Activated naive CD4-positive, alpha-beta T cell treated with anti-CD3 and anti-CD28 coated beads, Interleukin-2, amount 50 U/mL, for 16 hours (primary cell): ENCODE data around the gene CORO2A.
"Not testable (repeated sequence)": the region's sequence is repeated elsewhere in the genome, so short reads cannot be mapped to it uniquely, and the experiment has no call there.

Experiments
- DNase-seq: peaks from one replicate; pipeline ENCODE4 v3.0.0-alpha.2; 2020

Gene CORO2A

GRCh38 chr9:98101868-98102273 is 90.6 kb downstream of the CORO2A start:
- DNase-seq: peak; percentile 68

GRCh38 chr9:98101416-98101815 is 91.0 kb downstream of the CORO2A start:
- DNase-seq: no peak

DNA sequence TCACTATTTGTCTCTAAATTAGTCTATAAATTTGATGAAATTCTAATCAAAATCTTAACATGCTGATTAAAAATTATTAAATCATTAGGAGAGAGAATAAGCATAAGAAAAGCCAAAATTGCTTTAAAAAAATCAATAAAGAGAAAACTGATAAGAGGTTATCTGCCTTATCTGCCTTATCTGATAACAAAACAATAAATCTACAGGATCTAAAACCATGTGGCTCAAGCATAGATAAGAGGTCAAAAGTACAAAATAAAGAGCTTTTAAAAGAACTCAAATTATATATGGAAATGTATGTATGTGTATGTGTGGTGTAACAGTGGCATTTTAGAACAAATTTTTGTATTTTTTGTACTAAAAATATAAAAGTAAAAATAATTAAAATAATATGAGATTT is 92.0 kb downstream of the CORO2A start:
- no peak for DNase-seq

DNA sequence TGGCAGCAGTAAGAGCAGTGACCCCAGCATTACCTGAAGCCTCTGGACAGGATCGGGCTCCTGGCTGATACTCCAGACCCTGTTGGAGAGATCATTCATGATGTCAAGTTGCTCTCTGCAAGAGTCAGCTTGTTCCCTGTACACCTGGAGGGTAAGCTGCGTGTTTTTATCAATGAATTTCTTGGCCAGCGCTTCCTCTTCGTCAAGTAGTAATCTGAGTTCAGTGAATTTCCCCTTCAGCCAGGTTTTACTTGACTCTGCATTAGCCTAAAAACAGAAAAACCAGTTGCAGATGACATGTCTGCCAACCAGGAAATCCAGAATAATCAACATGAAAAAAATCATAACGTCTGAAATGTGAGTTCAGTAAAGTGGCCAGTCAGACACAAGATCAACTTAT is 92.5 kb downstream of the CORO2A start:
- DNase-seq: no peak

- DNase-seq: no peak
These were observed 93.1 kb downstream of the CORO2A start for GRCh38 chr9:98099346-98099745.

DNA sequence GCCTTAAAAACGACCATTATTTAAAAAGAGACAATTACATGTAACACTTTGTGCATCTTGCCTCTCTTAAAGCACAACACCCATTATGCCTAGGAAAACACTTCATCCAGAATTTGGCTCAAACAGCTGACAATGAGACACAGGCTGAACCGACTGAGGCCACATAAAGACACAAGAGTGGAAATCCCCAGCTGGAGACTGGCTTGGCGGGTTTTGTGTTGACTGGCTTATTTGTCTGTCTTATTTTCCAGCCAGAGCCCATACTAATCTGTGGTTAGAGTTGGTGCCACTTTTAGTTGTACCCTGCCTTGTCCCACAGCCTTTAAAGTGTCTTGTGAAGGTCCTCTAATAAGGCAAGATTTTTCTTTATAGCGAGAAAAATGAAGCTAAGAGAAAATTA is 94.6 kb downstream of the CORO2A start:
- no peak for DNase-seq

DNA sequence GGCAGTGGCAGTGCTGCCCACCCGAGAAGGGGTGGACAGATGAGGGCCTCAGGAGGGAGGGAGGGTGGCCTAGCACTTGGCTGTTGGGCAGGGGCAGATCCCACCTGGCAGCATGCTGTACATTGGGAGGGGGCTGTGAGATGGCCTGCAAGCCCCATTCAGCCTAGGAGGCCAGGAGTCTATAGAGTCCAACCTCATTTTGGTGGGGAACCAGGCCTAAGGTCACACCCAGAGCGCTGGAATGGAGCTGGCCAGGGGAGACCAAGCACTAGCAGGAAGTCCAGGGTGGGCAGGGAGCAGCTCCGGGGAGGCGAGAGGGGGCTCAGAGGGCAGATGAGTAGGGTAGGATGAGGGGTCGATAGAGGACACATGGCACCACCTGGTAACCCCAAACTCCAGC is 96.3 kb downstream of the CORO2A start:
- DNase-seq: no peak

GRCh38 chr9:98095401-98095800 is 97.0 kb downstream of the CORO2A start:
- DNase-seq: no peak

DNA sequence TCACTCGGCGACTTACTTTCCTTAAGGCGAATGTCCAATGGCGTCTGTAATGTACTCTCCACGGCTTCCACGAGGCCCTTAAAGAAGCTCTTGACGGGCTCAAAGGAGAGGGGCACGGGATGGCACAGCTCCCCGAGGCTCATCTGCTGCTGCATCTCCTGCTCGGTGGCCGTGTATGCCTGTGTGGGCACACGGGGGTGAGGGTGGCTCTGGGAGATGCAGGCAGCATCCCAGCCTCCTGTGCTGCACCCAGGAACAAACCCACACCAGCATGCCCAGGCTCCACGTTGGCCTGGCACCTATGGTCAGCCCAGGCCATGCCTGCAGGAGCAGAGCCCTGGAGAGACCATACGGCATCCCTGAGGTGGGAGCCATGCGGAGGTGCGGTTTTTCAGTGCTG is 97.6 kb downstream of the CORO2A start:
- DNase-seq: no peak

GRCh38 chr9:98094316-98094715 is 98.1 kb downstream of the CORO2A start:
- no peak for DNase-seq

- no peak for DNase-seq
These were observed 99.9 kb downstream of the CORO2A start for GRCh38 chr9:98092613-98092931.

DNA sequence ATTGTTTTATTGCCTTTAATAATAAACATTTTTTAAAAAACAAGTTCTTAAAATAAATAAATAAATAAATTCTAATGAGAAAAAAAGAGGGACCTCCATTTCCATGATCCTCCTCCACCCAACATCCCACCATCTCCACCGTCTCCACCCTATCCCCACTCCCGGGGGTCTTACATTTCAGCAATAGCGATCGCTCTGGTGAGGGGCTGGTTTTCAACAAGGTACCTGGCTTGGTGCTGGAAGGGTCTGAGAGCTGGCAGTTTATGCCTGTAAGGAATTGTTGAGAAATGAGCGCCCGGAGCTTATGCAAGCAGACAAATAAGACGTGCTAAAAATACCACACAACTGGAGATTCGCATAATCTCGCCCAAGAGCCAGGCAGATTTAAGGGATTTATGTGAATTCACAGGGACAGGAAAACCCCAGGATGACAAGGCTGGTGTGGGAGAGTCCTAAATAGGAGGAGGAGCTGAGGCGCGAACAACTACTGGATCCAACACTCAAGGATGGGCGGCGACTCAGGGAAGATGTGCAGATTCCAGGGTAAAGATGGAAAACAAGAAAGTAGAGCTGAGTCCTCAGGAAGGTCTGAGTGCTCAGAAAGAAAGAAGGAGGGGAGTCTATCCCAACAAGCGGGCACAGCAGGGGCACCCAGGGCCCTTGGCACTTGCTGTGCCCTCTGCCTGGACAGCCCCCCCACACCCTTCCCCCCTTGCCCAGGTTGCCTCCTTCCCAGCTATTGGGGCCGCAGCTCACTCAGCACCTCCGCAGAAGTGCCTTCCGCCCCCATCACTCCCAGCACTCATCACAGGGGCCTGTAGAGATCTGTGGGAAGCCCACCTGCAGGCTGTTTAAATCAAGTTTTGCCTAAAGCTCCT is 100.5 kb downstream of the CORO2A start:
- DNase-seq: no peak

- not testable (repeated sequence) for DNase-seq
These were observed 101.8 kb downstream of the CORO2A start for GRCh38 chr9:98090674-98091073.

DNA sequence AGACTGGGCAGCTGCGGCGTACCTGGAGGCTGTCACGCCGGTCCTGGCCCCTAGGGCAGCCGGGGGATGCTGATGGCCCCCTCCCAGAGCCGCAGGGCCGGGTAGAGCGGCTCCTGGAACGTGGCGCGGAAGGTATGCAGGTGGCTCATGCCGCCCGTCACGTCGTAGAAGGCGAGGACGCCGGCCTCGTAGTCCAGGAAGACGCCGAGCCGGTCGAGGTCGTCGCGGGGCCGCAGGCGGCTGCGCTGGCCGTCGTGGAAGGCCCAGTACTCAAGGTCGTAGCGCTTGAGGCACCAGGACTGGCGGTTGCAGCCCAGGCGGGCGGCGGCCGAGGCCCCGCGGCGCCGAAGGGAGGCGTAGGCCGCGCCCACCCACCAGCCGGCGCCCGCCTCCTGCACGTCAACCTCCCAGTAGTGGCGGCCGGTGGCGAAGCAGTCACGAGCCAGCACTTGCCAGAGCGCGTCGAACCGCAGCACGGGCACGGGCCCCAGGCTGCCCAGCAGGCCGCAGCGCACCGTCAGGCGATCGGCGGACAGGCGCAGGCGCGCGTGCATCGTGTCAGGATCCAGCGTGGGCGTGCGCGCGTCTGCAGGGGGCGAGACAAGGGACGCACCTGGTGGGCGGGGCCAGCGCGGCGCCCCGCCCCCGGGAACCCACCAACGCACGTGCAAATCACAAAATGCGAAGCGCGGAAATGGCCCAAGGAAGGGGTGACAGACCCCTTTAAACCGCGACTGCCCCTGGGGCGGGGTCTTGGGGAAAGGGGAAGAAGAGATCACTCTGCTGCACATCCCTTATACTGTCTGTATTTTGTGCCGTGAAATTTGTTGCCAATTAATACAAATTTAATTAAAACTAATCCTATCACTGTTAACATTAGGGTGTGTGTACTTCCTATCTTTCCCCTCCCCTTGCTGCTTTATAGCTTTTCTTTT is 104.8 kb downstream of the CORO2A start:
- DNase-seq: no peak

GRCh38 chr9:98086461-98086860 is 106.0 kb downstream of the CORO2A start:
- no peak for DNase-seq

- DNase-seq: no peak
These were observed 106.5 kb downstream of the CORO2A start for GRCh38 chr9:98085944-98086343.

- DNase-seq: no peak
These were observed 107.4 kb downstream of the CORO2A start for GRCh38 chr9:98085058-98085457.

GRCh38 chr9:98084396-98084795 is 108.0 kb downstream of the CORO2A start:
- no peak for DNase-seq

- no peak for DNase-seq
These were observed 108.8 kb downstream of the CORO2A start for GRCh38 chr9:98083566-98084183.

GRCh38 chr9:98083061-98083501 is 109.4 kb downstream of the CORO2A start:
- no peak for DNase-seq

DNA sequence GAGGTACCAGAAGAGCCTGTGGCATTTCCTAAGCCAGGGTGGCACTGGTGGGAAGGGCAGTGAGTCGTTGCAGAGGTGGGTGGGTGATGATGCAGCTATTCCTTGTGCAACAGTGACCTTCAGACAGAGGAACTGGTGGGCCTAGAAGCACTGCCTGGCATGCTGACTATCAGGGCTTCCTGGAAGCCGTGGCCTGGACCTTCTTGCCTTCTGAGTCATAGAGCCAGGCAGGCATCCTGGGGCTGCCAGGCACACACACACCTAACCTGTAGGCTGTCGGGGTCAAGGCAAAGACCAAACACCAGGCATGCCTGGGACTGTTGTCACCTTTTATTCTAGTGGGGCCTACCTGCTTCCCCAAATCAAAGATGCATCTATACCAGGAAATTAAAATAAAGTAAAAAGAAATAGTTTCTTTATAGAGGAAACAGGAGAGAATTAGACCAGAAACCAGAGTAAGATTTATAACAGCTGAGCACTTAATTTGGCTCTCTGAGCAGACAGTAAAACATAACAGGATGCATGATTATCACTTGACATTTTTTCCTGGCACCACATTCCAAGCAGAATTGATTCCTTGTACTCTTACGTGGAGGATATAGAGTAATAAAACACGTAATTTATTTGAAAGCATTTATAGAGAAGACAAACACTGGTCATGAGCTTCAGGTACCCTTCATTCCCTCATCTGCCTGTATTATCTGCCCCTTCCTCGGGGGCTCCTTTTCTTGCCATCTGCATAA is 110.8 kb downstream of the CORO2A start:
- peak; percentile 38 for DNase-seq

- DNase-seq: no peak
These were observed 111.7 kb downstream of the CORO2A start for GRCh38 chr9:98080780-98081179.

- DNase-seq: no peak
These were observed 112.1 kb downstream of the CORO2A start for GRCh38 chr9:98080326-98080725.
